ENCODE measurements around the gene ZNF609. TPM values are rescaled to one million over a fixed set of nuclear protein-coding genes. Genes with fewer than 3 reads are reported as not detected.
"Not testable (repeated sequence)": the region's sequence is repeated elsewhere in the genome, so short reads cannot be mapped to it uniquely, and the experiment has no call there.

The ZNF609 gene
- total and polyA plus RNA-seq, 7 donors = 4.8 to 35.2 (median 29.6) TPM

DNA sequence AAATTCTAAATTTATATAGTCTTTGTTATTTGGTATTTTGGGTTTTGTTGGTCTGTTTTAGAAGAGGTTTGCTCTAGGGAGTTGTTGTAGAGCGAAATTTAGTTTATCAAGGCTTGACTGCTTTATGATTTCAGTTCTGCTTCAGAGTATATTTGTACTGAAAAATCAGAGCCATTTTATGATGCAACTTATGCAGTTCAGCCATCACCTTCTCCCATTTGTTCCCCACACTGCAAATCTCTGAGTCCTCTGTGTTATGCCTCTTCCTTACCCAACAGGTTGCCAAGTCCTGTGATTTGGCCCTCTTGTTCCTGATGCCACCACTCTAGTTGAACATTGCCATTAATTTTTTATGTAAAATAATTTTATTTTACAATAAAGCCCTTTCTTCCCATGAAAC lies 140.4 kb downstream of the ZNF609 start:
- intact Hi-C loops (cut with DNase I) = no loop called here
- no peak for TF ChIP-seq POLR2A (IDR thresholded peaks at IDR 0.05)
- TF ChIP-seq POLR2AphosphoS5 (IDR thresholded peaks at IDR 0.05) = no peak
- TF ChIP-seq, protein P1, sequence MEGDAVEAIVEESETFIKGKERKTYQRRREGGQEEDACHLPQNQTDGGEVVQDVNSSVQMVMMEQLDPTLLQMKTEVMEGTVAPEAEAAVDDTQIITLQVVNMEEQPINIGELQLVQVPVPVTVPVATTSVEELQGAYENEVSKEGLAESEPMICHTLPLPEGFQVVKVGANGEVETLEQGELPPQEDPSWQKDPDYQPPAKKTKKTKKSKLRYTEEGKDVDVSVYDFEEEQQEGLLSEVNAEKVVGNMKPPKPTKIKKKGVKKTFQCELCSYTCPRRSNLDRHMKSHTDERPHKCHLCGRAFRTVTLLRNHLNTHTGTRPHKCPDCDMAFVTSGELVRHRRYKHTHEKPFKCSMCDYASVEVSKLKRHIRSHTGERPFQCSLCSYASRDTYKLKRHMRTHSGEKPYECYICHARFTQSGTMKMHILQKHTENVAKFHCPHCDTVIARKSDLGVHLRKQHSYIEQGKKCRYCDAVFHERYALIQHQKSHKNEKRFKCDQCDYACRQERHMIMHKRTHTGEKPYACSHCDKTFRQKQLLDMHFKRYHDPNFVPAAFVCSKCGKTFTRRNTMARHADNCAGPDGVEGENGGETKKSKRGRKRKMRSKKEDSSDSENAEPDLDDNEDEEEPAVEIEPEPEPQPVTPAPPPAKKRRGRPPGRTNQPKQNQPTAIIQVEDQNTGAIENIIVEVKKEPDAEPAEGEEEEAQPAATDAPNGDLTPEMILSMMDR (IDR thresholded peaks at IDR 0.05) = no peak
- no peak for TF ChIP-seq EP300 (IDR thresholded peaks at IDR 0.05)
- Histone ChIP-seq H3K4me1 (peaks cover 0 to 59% (median 37%) of the 10 kb centered on the region in 4 donors), H3K27ac (peak overlapping the region in 1 of 4 donors; percentile 30), H3K36me3 (no peaks in the 10 kb centered on the region), H3K27me3 (no peaks in the 10 kb centered on the region), H3K4me3 (no peak overlapping the region), H3K9me3 (no peaks in the 10 kb centered on the region)
- DNase-seq = no peak
- WGBS, 2 donors = 80 to 97% methylated on average over 1 of the region's 1 CpG

DNA sequence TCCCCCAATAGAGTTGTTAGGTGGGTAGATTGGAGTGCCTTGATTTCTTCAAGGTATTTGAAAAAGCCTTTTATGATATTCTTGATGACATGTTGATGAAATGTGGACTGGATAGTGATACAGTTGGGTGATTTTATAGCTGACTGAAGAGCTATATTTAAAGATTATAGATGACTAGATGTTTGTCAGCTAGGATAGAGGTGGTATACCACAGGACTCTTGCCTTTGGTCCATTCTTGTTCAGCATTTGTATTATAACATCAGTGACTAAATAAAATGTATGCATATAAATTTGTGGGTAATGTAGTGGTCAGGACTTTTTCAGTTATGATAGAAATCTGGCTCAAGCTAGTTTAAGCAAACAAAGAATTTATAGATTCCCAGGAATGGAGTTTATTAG lies 143.9 kb downstream of the ZNF609 start:
- no peaks in the 10 kb centered on the region for H3K9me3 ChIP-seq
- TF ChIP-seq, protein P1 (IDR thresholded peaks at IDR 0.05) = no peak
- no peak for TF ChIP-seq POLR2A (IDR thresholded peaks at IDR 0.05)
- no peak for TF ChIP-seq EP300 (IDR thresholded peaks at IDR 0.05)
- no peak for TF ChIP-seq POLR2AphosphoS5 (IDR thresholded peaks at IDR 0.05)

DNA sequence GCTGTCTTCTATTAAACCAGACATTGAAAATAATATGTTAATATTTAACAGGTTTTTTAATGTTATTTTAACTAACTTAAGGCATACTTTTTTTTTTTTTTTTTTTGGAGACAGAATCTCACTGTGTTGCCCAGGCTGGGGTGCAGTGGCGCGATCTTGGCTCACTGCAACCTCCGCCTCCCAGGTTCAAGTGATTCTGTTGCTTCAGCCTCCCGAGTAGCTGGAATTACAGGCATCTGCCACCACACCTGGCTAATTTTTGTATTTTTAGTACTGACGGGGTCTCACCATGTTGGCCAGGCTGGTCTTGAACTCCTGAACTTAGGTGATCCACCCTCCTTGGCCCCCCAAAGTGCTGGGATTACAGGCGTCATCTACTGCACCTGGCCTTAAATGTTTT lies 147.0 kb downstream of the ZNF609 start:
- H3K9me3 ChIP-seq; H3K4me3 ChIP-seq; DNase-seq; H3K27ac ChIP-seq; H3K27me3 ChIP-seq; H3K36me3 ChIP-seq; intact Hi-C loops (cut with DNase I): not testable (repeated sequence)
- WGBS, 2 donors = 96 to 97% methylated on average over 6 of the region's 6 CpGs
- H3K4me1 ChIP-seq = peaks cover 0 to 30% (median 11%) of the 10 kb centered on the region in 4 donors

More for the DNA sequence above, 143.9 kb downstream of the ZNF609 start:
- intact Hi-C loops (cut with DNase I) = no loop called here
- DNase-seq = no peak
- Histone ChIP-seq H3K4me1 (peaks cover 0 to 39% (median 21%) of the 10 kb centered on the region in 4 donors), H3K36me3 (no peaks in the 10 kb centered on the region), H3K4me3 (no peak overlapping the region), H3K27ac (no peak overlapping the region), H3K27me3 (no peaks in the 10 kb centered on the region)

DNA sequence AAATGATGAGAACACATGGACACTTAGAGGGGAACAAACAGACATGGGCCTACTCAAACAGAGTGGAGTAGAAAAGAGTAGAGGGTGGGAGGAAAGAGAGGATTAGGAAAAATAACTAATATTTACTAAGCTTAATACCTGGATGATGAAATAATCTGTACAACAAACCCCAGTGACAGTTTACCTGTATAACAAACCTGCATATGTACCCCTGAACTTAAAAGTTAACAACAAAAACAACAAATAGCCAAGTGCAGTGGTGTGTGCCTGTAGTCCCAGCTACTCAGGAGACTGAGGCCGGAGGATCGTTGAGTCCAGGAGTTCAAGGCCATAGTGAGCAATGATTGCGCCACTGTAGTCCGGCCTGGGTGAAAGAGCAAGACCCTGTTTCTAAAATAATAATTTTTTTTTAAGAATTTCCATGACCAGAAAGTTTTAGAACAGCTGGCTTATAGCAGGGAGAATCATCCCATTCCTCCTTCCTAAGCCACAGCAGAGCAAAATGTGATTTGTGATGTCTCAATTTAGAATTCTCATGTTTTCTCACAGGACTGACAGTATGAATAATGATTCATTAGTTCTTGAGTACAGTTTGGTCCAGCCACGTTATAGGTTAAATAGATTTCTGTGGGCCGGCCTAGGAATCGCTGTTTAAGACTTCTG lies 150.0 kb downstream of the ZNF609 start:
- no peak for DNase-seq
- no peak for TF ChIP-seq EP300 (IDR thresholded peaks at IDR 0.05)
- intact Hi-C loops (cut with DNase I) = no loop called here
- no peaks in the 10 kb centered on the region for H3K36me3 ChIP-seq
- no peaks in the 10 kb centered on the region for H3K9me3 ChIP-seq
- WGBS, 2 donors = 82 to 84% methylated on average over 7 of the region's 7 CpGs
- no peaks in the 10 kb centered on the region for H3K27me3 ChIP-seq
- H3K27ac ChIP-seq = no peak overlapping the region
- peaks cover 0 to 14% (median 6%) of the 10 kb centered on the region in 4 donors for H3K4me1 ChIP-seq
- no peak overlapping the region for H3K4me3 ChIP-seq

DNA sequence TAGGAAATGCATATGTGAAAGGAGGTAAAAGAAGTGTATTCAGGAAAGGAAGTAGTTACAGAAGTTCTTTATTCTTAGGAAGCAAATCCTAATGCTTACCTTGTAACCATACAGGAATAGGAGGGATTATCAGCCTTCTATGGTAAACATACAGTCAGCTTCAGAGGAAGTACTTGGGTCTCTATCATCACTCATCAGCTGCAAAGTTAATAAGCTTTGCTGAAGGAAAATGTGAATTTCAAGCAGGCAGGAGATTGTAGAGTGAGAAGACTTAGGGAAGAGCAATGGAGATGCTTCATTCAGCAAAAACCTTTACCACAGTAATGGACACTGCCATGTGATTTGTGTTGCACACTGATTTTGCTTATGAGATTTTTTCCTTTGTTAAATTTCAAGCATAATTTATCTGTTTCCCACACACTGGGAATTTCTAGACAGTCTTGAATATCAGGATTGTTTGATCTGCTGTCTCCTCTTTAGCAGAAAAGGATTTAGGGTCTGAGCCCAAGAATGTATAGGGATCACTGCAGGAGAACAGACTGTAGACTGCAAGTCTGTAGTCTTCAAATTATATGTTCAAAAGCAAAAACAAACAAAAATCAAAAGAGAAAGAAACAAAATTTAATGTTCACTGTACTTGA lies 150.8 kb downstream of the ZNF609 start:
- TF ChIP-seq POLR2AphosphoS5 (IDR thresholded peaks at IDR 0.05) (no peak), POLR2A (IDR thresholded peaks at IDR 0.05) (no peak), EP300 (IDR thresholded peaks at IDR 0.05) (no peak)
- TF ChIP-seq, protein P1 (IDR thresholded peaks at IDR 0.05) = no peak
- no peak for DNase-seq
- H3K27me3 ChIP-seq = no peaks in the 10 kb centered on the region
- no peaks in the 10 kb centered on the region for H3K9me3 ChIP-seq
- no peak overlapping the region for H3K4me3 ChIP-seq
- H3K36me3 ChIP-seq = no peaks in the 10 kb centered on the region
- H3K4me1 ChIP-seq = peaks cover 0 to 14% (median 6%) of the 10 kb centered on the region in 4 donors
- no peak overlapping the region for H3K27ac ChIP-seq
- intact Hi-C loops (cut with DNase I) = no loop called here

Measured in sigmoid colon (tissue), 7 donors.